K562 (cell line): ENCODE data around the gene FOXO3. TPM values are rescaled to one million over a fixed set of nuclear protein-coding genes. Genes with fewer than 3 reads are reported as not detected.

Experiments
- ATAC-seq: fragments of 200-7000 bp; cut with Tn5 transposase; 3 replicates; pipeline ENCODE4 v1.9.1; 2020; ENCODE audit warnings: moderate library complexity
- BruUV-seq: library from RNA; stranded (reverse); fragments of 400-500 nt; replicated peaks from 2 replicates; lab custom pipeline; 2021; lab: Mats Ljungman, UMichigan
- CTCF ChIA-PET: fragments of 300-600 bp; formaldehyde crosslinking; extraction: SDS; loops from one replicate; lab custom pipeline; 2021; ENCODE audit warnings: low intra/inter-chr PET ratio; lab: Yijun Ruan, JAX
- POLR2A ChIA-PET: fragments of 300-600, 350-650 bp; sonication (Branson Sonifier 250); formaldehyde crosslinking; extraction: SDS; loops from one replicate; lab custom pipeline; 2021; ENCODE audit warnings: antibody characterized with exemption, inconsistent platforms; lab: Yijun Ruan, JAX
- DNase-seq, 4 experiments: peaks; one replicate each; pipeline versions ENCODE4 v3.0.0 to v3.0.0-alpha.2; 2011 to 2018; ENCODE audit warnings: low spot score in 3 of 4, mixed read lengths in 3 of 4; ENCODE audit errors: extremely low read depth in 1 of 4
- FAIRE-seq: peaks from 2 replicates; lab custom pipeline; 2011; peaks lifted over from hg19 to GRCh38; lab: Jason Lieb, UNC
- H2AFZ ChIP-seq: 2 replicates; pipeline ENCODE4 v1.6.0; 2011; ENCODE audit warnings: low read depth, low read length, control low read depth, inconsistent platforms
- H3K27ac ChIP-seq: fragments of 200-600 bp; 3 replicates; pipeline ENCODE4 v1.8.0; 2011; ENCODE audit warnings: low read depth, mild to moderate bottlenecking, control low read depth, inconsistent platforms, low read length, moderate library complexity, mixed read lengths; ENCODE audit errors: extremely low read depth
- H3K27me3 ChIP-seq, 2 experiments: fragments of 300-600 bp in 1 of 2; 2 replicates in 1 of 2; 3 replicates in 1 of 2; pipeline versions ENCODE4 v1.6.0 to v1.8.0; 2011; ENCODE audit warnings: inconsistent platforms in 2 of 2, low read length in 2 of 2, mild to moderate bottlenecking in 1 of 2, mixed read lengths in 1 of 2, moderate library complexity in 1 of 2; ENCODE audit not compliant: control insufficient read depth in 2 of 2, insufficient read depth in 2 of 2
- H3K36me3 ChIP-seq: fragments of 300-600 bp; 3 replicates; pipeline ENCODE4 v1.8.0; 2011; ENCODE audit warnings: mild to moderate bottlenecking, low read length, inconsistent platforms; ENCODE audit not compliant: control insufficient read depth, insufficient read depth
- H3K4me1 ChIP-seq, 2 experiments: fragments of 200-600 bp in 1 of 2; replicated peaks in 1 of 2; 2 replicates in 1 of 2; 3 replicates in 1 of 2; pipeline versions ENCODE4 v1.5.1 to v1.8.0; 2011; ENCODE audit warnings: inconsistent platforms in 2 of 2, low read length in 2 of 2, mild to moderate bottlenecking in 1 of 2, mixed read lengths in 1 of 2, moderate library complexity in 1 of 2; ENCODE audit not compliant: control insufficient read depth in 2 of 2, insufficient read depth in 2 of 2
- H3K4me2 ChIP-seq: 2 replicates; pipeline ENCODE4 v1.6.1; 2011; ENCODE audit warnings: low read length, control low read depth, inconsistent platforms, mixed read lengths; ENCODE audit not compliant: insufficient read depth
- H3K4me3 ChIP-seq: fragments of 200-600 bp; sonication (generic), shearing (Covaris generic); 2 replicates; pipeline ENCODE4 v1.5.1; 2016; ENCODE audit warnings: control low read depth, inconsistent platforms
- H3K79me2 ChIP-seq: fragments of 200-600 bp; 3 replicates; pipeline ENCODE4 v1.8.0; 2011; ENCODE audit warnings: low read length, inconsistent platforms; ENCODE audit not compliant: control insufficient read depth, insufficient read depth
- H3K9ac ChIP-seq, 2 experiments: 2 replicates each; pipeline versions ENCODE4 v1.6.0 to v1.6.1; 2011; ENCODE audit warnings: low read depth in 2 of 2, low read length in 2 of 2, control low read depth in 1 of 2, inconsistent platforms in 1 of 2, mild to moderate bottlenecking in 1 of 2, mixed read lengths in 1 of 2; ENCODE audit not compliant: insufficient read depth in 1 of 2
- H3K9me1 ChIP-seq: one replicate; pipeline ENCODE4 v1.6.0; 2011; ENCODE audit warnings: inconsistent platforms, mild to moderate bottlenecking, low read length, moderate library complexity; ENCODE audit not compliant: control insufficient read depth, insufficient read depth
- H3K9me3 ChIP-seq: replicated peaks from 2 replicates; pipeline ENCODE4 v1.5.1; 2011; ENCODE audit warnings: low read depth, low read length, inconsistent platforms; ENCODE audit not compliant: control insufficient read depth, insufficient read depth
- H4K20me1 ChIP-seq: replicated peaks from 2 replicates; pipeline ENCODE4 v1.6.1; 2011; ENCODE audit warnings: low read length, inconsistent platforms, mixed read lengths; ENCODE audit not compliant: control insufficient read depth, insufficient read depth
- C11orf30 ChIP-seq: fragments of 450-650 bp; IDR thresholded peaks from 2 replicates; pipeline ENCODE4 v1.6.1; 2016; ENCODE audit warnings: low read depth, mild to moderate bottlenecking
- MAFF ChIP-seq: IDR thresholded peaks from 2 replicates; pipeline ENCODE4 v1.6.1; 2012; ENCODE audit warnings: low read length, improper control_type of control experiment
- MAFG ChIP-seq: fragments of 450-650 bp; conservative IDR thresholded peaks from 2 replicates; pipeline ENCODE4 v1.6.1; 2016; ENCODE audit warnings: missing genetic modification characterization, missing compliant biosample characterization
- MAFK ChIP-seq: IDR thresholded peaks from 2 replicates; pipeline ENCODE4 v1.6.1; 2011; ENCODE audit warnings: low read length, improper control_type of control experiment
- NFE2 ChIP-seq: IDR thresholded peaks from 2 replicates; pipeline ENCODE4 v1.6.1; 2014; ENCODE audit warnings: antibody characterized with exemption, low read depth
- SMARCA4 ChIP-seq: fragments of 450-650 bp; IDR thresholded peaks from 2 replicates; pipeline ENCODE4 v1.6.1; 2016
- SOX6 ChIP-seq: fragments of 450-650 bp; IDR thresholded peaks from 2 replicates; pipeline ENCODE4 v1.6.1; 2014; ENCODE audit warnings: mild to moderate bottlenecking
- TCFL5 ChIP-seq: fragments of 250-450 bp; sonication (Bioruptor Pico); conservative IDR thresholded peaks from 2 replicates; pipeline ENCODE4 v1.6.1; 2021; ENCODE audit warnings: mild to moderate bottlenecking, moderate library complexity, matching md5 sums
- ZNF232 ChIP-seq: sonication (generic); formaldehyde crosslinking; IDR thresholded peaks from 2 replicates; pipeline ENCODE4 v1.8.0; 2022; ENCODE audit warnings: mild to moderate bottlenecking, missing genetic modification reagents
- ZNF75A ChIP-seq: fragments of 450-650 bp; formaldehyde crosslinking; IDR thresholded peaks from 2 replicates; pipeline ENCODE4 v1.4.0; 2020; ENCODE audit warnings: mild to moderate bottlenecking
- WGBS: fragments of 100-300 bp; shearing (Covaris generic); methylation state at CpG from one replicate; pipeline ENCODE4 v1.1.6; 2016; ENCODE audit warnings: low coverage, mixed read lengths; ENCODE audit not compliant: insufficient coverage; ENCODE audit errors: missing lambda C conversion rate; 5-methylcytosine and 5-hydroxymethylcytosine counted together
- in situ Hi-C: fragments of 300-500 bp; cut with MboI; formaldehyde crosslinking; loops from 4 replicates; pipeline ENCODE4 v1.15.0; 2018; ENCODE audit warnings: inconsistent platforms, mixed read lengths
- intact Hi-C: fragments of 100-400 bp; cut with micrococcal nuclease; formaldehyde crosslinking; loops from 2 replicates; pipeline ENCODE4 v1.14.2; 2022
- polyA plus RNA-seq, 8 experiments: library from polyadenylated mRNA; depleted of rRNA in 4 of 8; stranded (reverse) in 5 of 8; unstranded in 3 of 8; fragments of >200 nt; fragmentation: Nextera tagmentation in 2 of 8; fragmentation: Illumina TruSeq in 1 of 8; extraction: Ambion mirVana in 2 of 8; extraction: Trizol in 1 of 8; gene quantifications; 2 replicates each; pipeline versions ENCODE4 v1.2.1 to v1.2.3, GENCODE V29; 2011 to 2014; ENCODE audit warnings: inconsistent platforms in 1 of 8, missing spikeins in 1 of 8
- total RNA-seq, 7 experiments: library from RNA; depleted of rRNA in 6 of 7; stranded (reverse); fragments of >200 nt in 6 of 7; fragmentation: Illumina TruSeq in 2 of 7; extraction: Trizol in 2 of 7; gene quantifications; 2 replicates each; pipeline versions ENCODE4 v1.2.1 to v1.2.3, GENCODE V29; 2011 to 2021; ENCODE audit warnings: low replicate concordance in 1 of 7
- TF ChIP-seq, protein P1 (sequence below): fragments of 250-450 bp; sonication (Bioruptor Pico); IDR thresholded peaks from 2 replicates; pipeline ENCODE4 v1.4.0; 2020; ENCODE audit warnings: mild to moderate bottlenecking
- TF ChIP-seq, protein P2 (sequence below): fragments of 200-800 bp; sonication (Bioruptor generic); IDR thresholded peaks from 2 replicates; pipeline ENCODE4 v1.6.1; 2017; ENCODE audit warnings: missing genetic modification characterization, missing compliant biosample characterization
- TF ChIP-seq, protein P3 (sequence below): fragments of 250-450 bp; sonication (Bioruptor Pico); IDR thresholded peaks from 2 replicates; pipeline ENCODE4 v1.4.0; 2020
- TF ChIP-seq, protein P4 (sequence below), 2 experiments: fragments of 450-650 bp in 1 of 2; sonication (generic) in 1 of 2; formaldehyde crosslinking in 1 of 2; IDR thresholded peaks in 1 of 2; conservative IDR thresholded peaks in 1 of 2; 2 replicates each; pipeline versions ENCODE4 v1.6.1 to v1.8.1; 2016 to 2023; ENCODE audit warnings: mild to moderate bottlenecking in 2 of 2, moderate library complexity in 2 of 2, inconsistent platforms in 1 of 2, missing genetic modification reagents in 1 of 2

FOXO3 gene
- total and polyA plus RNA-seq, 9 of the 15 experiments (the other 6 are each of a cell fraction or from before 2014, with no cell fraction given), result 3.0 to 14.6 (median 6.0) TPM

DNA sequence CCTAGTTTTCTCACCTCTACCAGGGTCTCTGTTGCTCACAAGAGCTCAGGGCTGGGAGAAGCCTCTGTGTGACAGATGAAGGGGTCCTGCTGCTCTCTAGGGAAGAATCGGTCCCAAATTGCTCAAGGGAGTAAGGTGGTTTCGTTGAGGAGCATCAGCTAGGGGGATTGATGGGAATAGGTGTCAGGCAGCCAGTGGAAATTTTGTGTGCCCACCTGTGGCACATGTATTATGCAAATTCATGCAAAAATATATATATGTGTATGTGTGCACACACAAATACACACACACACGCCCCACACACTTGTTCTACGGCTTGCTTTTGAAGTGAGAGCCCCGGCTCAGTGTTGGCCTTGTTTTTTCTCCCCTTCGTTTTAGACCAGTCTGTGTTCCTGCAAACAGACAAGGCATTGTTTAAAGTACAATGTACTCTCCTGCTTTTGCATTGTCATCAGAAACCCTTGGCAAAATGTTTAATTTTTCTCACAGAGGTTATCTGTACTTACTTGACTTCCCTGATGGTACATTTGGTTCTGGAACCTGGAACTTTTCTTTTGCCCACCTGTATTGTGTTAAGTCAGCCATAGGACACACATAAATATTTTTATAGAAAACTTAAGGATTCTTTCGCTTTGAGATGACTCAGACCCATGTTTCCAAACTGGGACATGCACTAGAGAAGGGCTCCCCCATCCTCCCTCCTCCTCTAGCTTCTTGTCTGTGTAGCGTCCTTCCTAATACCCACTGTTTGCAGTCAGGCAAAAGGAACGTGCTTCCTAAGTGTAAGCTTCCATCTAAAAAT, 26.7 kb downstream of the FOXO3 start:
- Histone ChIP-seq H3K27ac (no peak overlapping the region), H3K9me1 (no peaks in the 10 kb centered on the region), H3K4me3 (no peak overlapping the region), H3K79me2 (peaks cover 29% of the 10 kb centered on the region), H3K9ac (peak overlapping the region in 1 of 2 experiments; percentile 29; a peak in 1 of 4 replicates), H3K9me3 (no peaks in the 10 kb centered on the region), H3K4me2 (peak overlapping the region; percentile 19), H3K36me3 (no peaks in the 10 kb centered on the region), H3K4me1 (peaks cover 8 to 36% of the 10 kb centered on the region in 2 experiments), H4K20me1 (no peaks in the 10 kb centered on the region), H2AFZ (no peak overlapping the region; the same call in 1 of the 2 replicates), H3K27me3 (no peaks in the 10 kb centered on the region)
- in situ Hi-C loops, result no loop called here
- intact Hi-C loops, result no loop called here
- 48% methylated on average over 9 of the region's 9 CpGs for WGBS
- ATAC-seq (peak; percentile 56), FAIRE-seq (peak; percentile 56), DNase-seq (peak in 2 of 4 experiments; percentile 31 to 46)
- ChIA-PET CTCF (no interaction called here), POLR2A (interaction anchor here (0.5 to 3.0 kb wide), 7 partner anchors 10 to 1091 kb away, joined by 3 to 10 read pairs (median 5); no protein-coding TSS in a partner anchor)
- no TSS peak for BruUV-seq
- TF ChIP-seq TCFL5 (no peak), ZNF75A (no peak), SOX6 (peak; percentile 47; the same call in 1 of the 2 replicates), C11orf30 (peak; percentile 87), MAFK (peak; percentile 54; the same call in 1 of the 2 replicates), MAFG (tag) (peak; percentile 81), SMARCA4 (0 out of 2 replicates have a peak, but pooled peaks have one; percentile 16), NFE2 (peak; percentile 27; the same call in 1 of the 2 replicates), ZNF232 (no peak), MAFF (peak; percentile 69)
- TF ChIP-seq, protein P1, sequence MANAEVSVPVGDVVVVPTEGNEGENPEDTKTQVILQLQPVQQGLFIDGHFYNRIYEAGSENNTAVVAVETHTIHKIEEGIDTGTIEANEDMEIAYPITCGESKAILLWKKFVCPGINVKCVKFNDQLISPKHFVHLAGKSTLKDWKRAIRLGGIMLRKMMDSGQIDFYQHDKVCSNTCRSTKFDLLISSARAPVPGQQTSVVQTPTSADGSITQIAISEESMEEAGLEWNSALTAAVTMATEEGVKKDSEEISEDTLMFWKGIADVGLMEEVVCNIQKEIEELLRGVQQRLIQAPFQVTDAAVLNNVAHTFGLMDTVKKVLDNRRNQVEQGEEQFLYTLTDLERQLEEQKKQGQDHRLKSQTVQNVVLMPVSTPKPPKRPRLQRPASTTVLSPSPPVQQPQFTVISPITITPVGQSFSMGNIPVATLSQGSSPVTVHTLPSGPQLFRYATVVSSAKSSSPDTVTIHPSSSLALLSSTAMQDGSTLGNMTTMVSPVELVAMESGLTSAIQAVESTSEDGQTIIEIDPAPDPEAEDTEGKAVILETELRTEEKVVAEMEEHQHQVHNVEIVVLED (CRISPR knock-in tag), result no peak
- TF ChIP-seq, protein P2, sequence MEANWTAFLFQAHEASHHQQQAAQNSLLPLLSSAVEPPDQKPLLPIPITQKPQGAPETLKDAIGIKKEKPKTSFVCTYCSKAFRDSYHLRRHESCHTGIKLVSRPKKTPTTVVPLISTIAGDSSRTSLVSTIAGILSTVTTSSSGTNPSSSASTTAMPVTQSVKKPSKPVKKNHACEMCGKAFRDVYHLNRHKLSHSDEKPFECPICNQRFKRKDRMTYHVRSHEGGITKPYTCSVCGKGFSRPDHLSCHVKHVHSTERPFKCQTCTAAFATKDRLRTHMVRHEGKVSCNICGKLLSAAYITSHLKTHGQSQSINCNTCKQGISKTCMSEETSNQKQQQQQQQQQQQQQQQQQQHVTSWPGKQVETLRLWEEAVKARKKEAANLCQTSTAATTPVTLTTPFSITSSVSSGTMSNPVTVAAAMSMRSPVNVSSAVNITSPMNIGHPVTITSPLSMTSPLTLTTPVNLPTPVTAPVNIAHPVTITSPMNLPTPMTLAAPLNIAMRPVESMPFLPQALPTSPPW (CRISPR knock-in tag), result 0 out of 2 replicates have a peak, but pooled peaks have one; percentile 22
- TF ChIP-seq, protein P3, sequence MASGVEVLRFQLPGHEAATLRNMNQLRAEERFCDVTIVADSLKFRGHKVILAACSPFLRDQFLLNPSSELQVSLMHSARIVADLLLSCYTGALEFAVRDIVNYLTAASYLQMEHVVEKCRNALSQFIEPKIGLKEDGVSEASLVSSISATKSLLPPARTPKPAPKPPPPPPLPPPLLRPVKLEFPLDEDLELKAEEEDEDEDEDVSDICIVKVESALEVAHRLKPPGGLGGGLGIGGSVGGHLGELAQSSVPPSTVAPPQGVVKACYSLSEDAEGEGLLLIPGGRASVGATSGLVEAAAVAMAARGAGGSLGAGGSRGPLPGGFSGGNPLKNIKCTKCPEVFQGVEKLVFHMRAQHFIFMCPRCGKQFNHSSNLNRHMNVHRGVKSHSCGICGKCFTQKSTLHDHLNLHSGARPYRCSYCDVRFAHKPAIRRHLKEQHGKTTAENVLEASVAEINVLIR (CRISPR knock-in tag), result no peak
- TF ChIP-seq, protein P4, sequence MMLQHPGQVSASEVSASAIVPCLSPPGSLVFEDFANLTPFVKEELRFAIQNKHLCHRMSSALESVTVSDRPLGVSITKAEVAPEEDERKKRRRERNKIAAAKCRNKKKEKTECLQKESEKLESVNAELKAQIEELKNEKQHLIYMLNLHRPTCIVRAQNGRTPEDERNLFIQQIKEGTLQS (IDR thresholded peaks at IDR 0.05), result peak; percentile 63
- TF ChIP-seq, protein P4 (CRISPR knock-in tag; conservative IDR thresholded peaks at IDR 0.05), result no peak
